AG10803 (cell line): ENCODE data around the gene PTPN13.

Source experiments
- DNase-seq: peaks from one replicate; pipeline ENCODE4 v3.0.0; 2010; ENCODE audit warnings: low read depth
- H3K4me3 ChIP-seq: 2 replicates; pipeline ENCODE4 v1.5.1; 2011; ENCODE audit warnings: mild to moderate bottlenecking, low read length, control low read depth
- TF ChIP-seq, protein P1 (sequence below): conservative IDR thresholded peaks from 2 replicates; pipeline ENCODE4 v1.5.1; 2011; ENCODE audit warnings: mild to moderate bottlenecking, low read length, control low read depth, inconsistent platforms

PTPN13 gene

GRCh38 chr4:86556791-86557415 lies 37.2 kb upstream of the PTPN13 start:
- TF ChIP-seq, protein P1, sequence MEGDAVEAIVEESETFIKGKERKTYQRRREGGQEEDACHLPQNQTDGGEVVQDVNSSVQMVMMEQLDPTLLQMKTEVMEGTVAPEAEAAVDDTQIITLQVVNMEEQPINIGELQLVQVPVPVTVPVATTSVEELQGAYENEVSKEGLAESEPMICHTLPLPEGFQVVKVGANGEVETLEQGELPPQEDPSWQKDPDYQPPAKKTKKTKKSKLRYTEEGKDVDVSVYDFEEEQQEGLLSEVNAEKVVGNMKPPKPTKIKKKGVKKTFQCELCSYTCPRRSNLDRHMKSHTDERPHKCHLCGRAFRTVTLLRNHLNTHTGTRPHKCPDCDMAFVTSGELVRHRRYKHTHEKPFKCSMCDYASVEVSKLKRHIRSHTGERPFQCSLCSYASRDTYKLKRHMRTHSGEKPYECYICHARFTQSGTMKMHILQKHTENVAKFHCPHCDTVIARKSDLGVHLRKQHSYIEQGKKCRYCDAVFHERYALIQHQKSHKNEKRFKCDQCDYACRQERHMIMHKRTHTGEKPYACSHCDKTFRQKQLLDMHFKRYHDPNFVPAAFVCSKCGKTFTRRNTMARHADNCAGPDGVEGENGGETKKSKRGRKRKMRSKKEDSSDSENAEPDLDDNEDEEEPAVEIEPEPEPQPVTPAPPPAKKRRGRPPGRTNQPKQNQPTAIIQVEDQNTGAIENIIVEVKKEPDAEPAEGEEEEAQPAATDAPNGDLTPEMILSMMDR: no peak
- DNase-seq: no peak
- H3K4me3 ChIP-seq: no peak overlapping the region

GRCh38 chr4:86557526-86557925 lies 36.6 kb upstream of the PTPN13 start:
- TF ChIP-seq, protein P1: no peak
- DNase-seq: no peak
- H3K4me3 ChIP-seq: no peak overlapping the region

DNA sequence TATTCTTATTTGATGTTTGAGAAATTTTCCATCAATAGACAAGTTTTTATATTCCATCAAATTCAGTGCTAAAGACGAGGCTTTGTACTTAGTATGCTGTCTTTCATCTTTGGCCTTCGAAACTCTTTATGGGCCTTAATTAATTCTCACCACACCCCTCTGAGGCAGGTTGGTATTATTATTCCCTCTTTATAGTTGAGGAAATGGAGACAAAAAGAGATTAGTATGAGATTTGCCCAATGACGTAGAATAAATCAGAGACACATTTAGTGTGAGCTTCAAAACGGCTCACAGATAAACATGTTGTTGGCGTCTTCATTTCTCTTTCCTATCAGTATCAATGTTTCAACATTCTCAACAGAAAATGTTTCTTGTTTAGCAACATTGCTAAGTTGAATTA lies 35.9 kb upstream of the PTPN13 start:
- TF ChIP-seq, protein P1: no peak
- H3K4me3 ChIP-seq: no peak overlapping the region
- no peak for DNase-seq

DNA sequence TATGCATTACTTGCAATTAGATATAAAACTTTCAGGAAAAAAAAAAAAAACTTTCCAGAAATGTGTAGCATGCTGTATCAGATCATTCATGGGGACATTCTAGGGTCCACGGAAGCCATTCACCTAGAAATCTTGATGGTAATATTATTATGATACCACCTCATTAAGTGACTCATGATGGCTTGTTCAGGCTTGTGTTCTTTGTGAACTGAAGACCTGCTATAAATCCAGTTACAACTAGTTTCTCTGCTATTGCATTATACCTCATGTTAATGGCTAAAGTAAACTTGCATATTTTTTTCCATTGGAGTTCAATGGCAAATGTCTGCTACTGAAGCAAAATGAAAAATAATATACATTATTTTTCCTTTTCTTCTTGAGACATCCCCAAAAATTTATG lies 35.3 kb upstream of the PTPN13 start:
- no peak overlapping the region for H3K4me3 ChIP-seq
- DNase-seq: no peak
- TF ChIP-seq, protein P1: no peak

GRCh38 chr4:86560447-86560846 lies 33.7 kb upstream of the PTPN13 start:
- no peak overlapping the region for H3K4me3 ChIP-seq
- TF ChIP-seq, protein P1: no peak
- no peak for DNase-seq

GRCh38 chr4:86561256-86561655 lies 32.9 kb upstream of the PTPN13 start:
- DNase-seq: no peak
- no peak overlapping the region for H3K4me3 ChIP-seq
- TF ChIP-seq, protein P1: no peak

GRCh38 chr4:86563416-86563815 lies 30.7 kb upstream of the PTPN13 start:
- no peak for DNase-seq

More at GRCh38 chr4:86563416-86563815, 30.7 kb upstream of the PTPN13 start:
- H3K4me3 ChIP-seq: no peak overlapping the region
- TF ChIP-seq, protein P1: no peak
